Mesenchymal stem cell (in vitro differentiated cells and primary cell): Measurements from ENCODE around the gene PARD3.

Experiments
- DNase-seq: peaks from one replicate; pipeline ENCODE4 v3.0.0-alpha.2; 2013
- H2AFZ ChIP-seq: one replicate; pipeline ENCODE4 v1.6.1; 2013; ENCODE audit warnings: low read depth, mild to moderate bottlenecking, control low read depth, inconsistent platforms, low read length, moderate library complexity
- H2AK5ac ChIP-seq: 2 replicates; pipeline ENCODE4 v1.6.1; 2013; ENCODE audit warnings: low read length, moderate library complexity, mild to moderate bottlenecking, inconsistent platforms; ENCODE audit not compliant: severe bottlenecking
- H2BK120ac ChIP-seq: one replicate; pipeline ENCODE4 v1.6.1; 2013; ENCODE audit warnings: low read depth, mild to moderate bottlenecking, inconsistent platforms, low read length, moderate library complexity
- H2BK12ac ChIP-seq, 2 experiments: one replicate each; pipeline ENCODE4 v1.6.1; 2013; ENCODE audit warnings: inconsistent platforms in 2 of 2, low read length in 2 of 2, mild to moderate bottlenecking in 2 of 2, moderate library complexity in 2 of 2, control low read depth in 1 of 2
- H2BK15ac ChIP-seq: one replicate; pipeline ENCODE4 v1.6.1; 2013; ENCODE audit warnings: mild to moderate bottlenecking, low read depth, inconsistent platforms; ENCODE audit not compliant: poor library complexity, severe bottlenecking
- H2BK5ac ChIP-seq: 2 replicates; pipeline ENCODE4 v1.6.1; 2013; ENCODE audit warnings: low read depth, mild to moderate bottlenecking, low read length, control low read depth, inconsistent platforms; ENCODE audit not compliant: poor library complexity, severe bottlenecking
- H3K14ac ChIP-seq, 2 experiments: one replicate each; pipeline ENCODE4 v1.6.1; 2013; ENCODE audit warnings: inconsistent platforms in 2 of 2, low read length in 2 of 2, control low read depth in 1 of 2, mild to moderate bottlenecking in 1 of 2, moderate library complexity in 1 of 2
- H3K18ac ChIP-seq, 2 experiments: one replicate each; pipeline ENCODE4 v1.6.1; 2013; ENCODE audit warnings: inconsistent platforms in 2 of 2, low read length in 2 of 2, control low read depth in 1 of 2, low read depth in 1 of 2, mild to moderate bottlenecking in 1 of 2
- H3K23ac ChIP-seq, 2 experiments: one replicate each; pipeline ENCODE4 v1.6.1; 2013; ENCODE audit warnings: inconsistent platforms in 2 of 2, low read length in 2 of 2, mild to moderate bottlenecking in 2 of 2, moderate library complexity in 2 of 2, control low read depth in 1 of 2
- H3K27ac ChIP-seq: 2 replicates; pipeline ENCODE4 v1.5.1; 2013; ENCODE audit warnings: mild to moderate bottlenecking, moderate library complexity, low read length, control low read depth, inconsistent platforms; ENCODE audit not compliant: poor library complexity, severe bottlenecking
- H3K27me3 ChIP-seq, 2 experiments: 2 replicates each; pipeline versions ENCODE4 v1.6.1 to v1.7.0; 2013; ENCODE audit warnings: low read length in 2 of 2, mild to moderate bottlenecking in 2 of 2, moderate library complexity in 2 of 2, control low read depth in 1 of 2, inconsistent platforms in 1 of 2; ENCODE audit not compliant: control insufficient read depth in 1 of 2, insufficient read depth in 1 of 2
- H3K36me3 ChIP-seq, 2 experiments: 2 replicates each; pipeline versions ENCODE4 v1.6.1 to v1.7.0; 2013; ENCODE audit warnings: low read length in 2 of 2, control low read depth in 1 of 2, inconsistent platforms in 1 of 2, low read depth in 1 of 2, mild to moderate bottlenecking in 1 of 2; ENCODE audit not compliant: insufficient read depth in 2 of 2, control insufficient read depth in 1 of 2
- H3K4ac ChIP-seq, 2 experiments: one replicate each; pipeline ENCODE4 v1.6.1; 2013; ENCODE audit warnings: inconsistent platforms in 2 of 2, low read length in 2 of 2, mild to moderate bottlenecking in 2 of 2, moderate library complexity in 2 of 2, control low read depth in 1 of 2, low read depth in 1 of 2
- H3K4me1 ChIP-seq: 2 replicates; pipeline ENCODE4 v1.6.1; 2013; ENCODE audit warnings: low read depth, low read length, control low read depth; ENCODE audit not compliant: control insufficient read depth, insufficient read depth
- H3K4me2 ChIP-seq: 2 replicates; pipeline ENCODE4 v1.6.1; 2013; ENCODE audit warnings: low read length, mild to moderate bottlenecking, inconsistent platforms; ENCODE audit not compliant: poor library complexity, severe bottlenecking
- H3K4me3 ChIP-seq, 2 experiments: 2 replicates each; pipeline versions ENCODE4 v1.5.1 to v1.7.0; 2013; ENCODE audit warnings: low read length in 2 of 2, mild to moderate bottlenecking in 2 of 2, control low read depth in 1 of 2, low read depth in 1 of 2; ENCODE audit not compliant: insufficient read depth in 1 of 2
- H3K79me1 ChIP-seq: replicated peaks from 2 replicates; pipeline ENCODE4 v1.6.1; 2013; ENCODE audit warnings: mild to moderate bottlenecking, control low read depth, low read length, inconsistent platforms; ENCODE audit not compliant: poor library complexity, severe bottlenecking
- H3K9ac ChIP-seq: 2 replicates; pipeline ENCODE4 v1.7.0; 2013; ENCODE audit warnings: mild to moderate bottlenecking, low read length, moderate library complexity
- H3K9me3 ChIP-seq: 2 replicates; pipeline ENCODE4 v1.7.0; 2013; ENCODE audit warnings: mild to moderate bottlenecking, low read length; ENCODE audit not compliant: control insufficient read depth
- H4K8ac ChIP-seq: one replicate; pipeline ENCODE4 v1.6.1; 2013; ENCODE audit warnings: inconsistent platforms, mild to moderate bottlenecking, low read length, moderate library complexity
- H4K91ac ChIP-seq: one replicate; pipeline ENCODE4 v1.6.1; 2013; ENCODE audit warnings: mild to moderate bottlenecking, low read length, inconsistent platforms
- WGBS: methylation state at CpG from one replicate; pipeline ENCODE4 v1.1.7; 2013; ENCODE audit warnings: mixed read lengths; 5-methylcytosine and 5-hydroxymethylcytosine counted together

PARD3 gene

GRCh38 chr10:34791947-34792346 is 23.1 kb downstream of the PARD3 start:
- Histone ChIP-seq H3K79me1 (no peaks in the 10 kb centered on the region), H2AFZ (no peak overlapping the region)
- WGBS = 93% methylated on average over 17 of the region's 23 CpGs

DNA sequence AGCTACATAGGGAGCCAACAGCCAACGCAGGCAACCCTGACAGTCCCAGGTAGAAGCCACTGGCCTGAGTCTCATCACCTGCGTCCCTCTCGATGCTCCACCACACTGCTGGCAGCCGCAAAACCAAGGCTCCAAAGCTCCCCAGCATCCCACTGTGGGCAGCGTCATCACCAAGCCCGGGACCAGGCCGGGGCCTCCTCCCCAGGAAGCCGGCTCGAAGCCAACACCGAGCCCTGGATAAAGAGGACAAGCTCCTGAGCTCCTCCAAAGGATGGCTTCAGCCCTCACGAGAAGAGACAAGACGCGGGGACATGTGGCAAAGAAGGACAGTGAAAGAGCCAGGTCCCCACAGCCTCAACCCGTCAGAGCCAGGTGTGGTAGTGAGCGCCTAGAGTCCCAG is 23.9 kb downstream of the PARD3 start:
- no peak overlapping the region for H3K4me2 ChIP-seq
- H3K9ac ChIP-seq = no peak overlapping the region
- no peak overlapping the region for H2BK12ac ChIP-seq
- H4K8ac ChIP-seq = no peak overlapping the region
- peak overlapping the region; percentile 53 for H2AK5ac ChIP-seq
- no peaks in the 10 kb centered on the region for H3K79me1 ChIP-seq
- H3K27ac ChIP-seq = peak overlapping the region; percentile 36
- H3K14ac ChIP-seq = no peak overlapping the region
- H3K23ac ChIP-seq = no peak overlapping the region
- H3K4ac ChIP-seq = no peak overlapping the region
- no peak overlapping the region for H3K18ac ChIP-seq
- H2BK15ac ChIP-seq = peak overlapping the region; percentile 33
- H3K9me3 ChIP-seq = no peaks in the 10 kb centered on the region
- DNase-seq = no peak
- no peak overlapping the region for H2AFZ ChIP-seq
- H3K36me3 ChIP-seq = peaks cover 0 to 16% of the 10 kb centered on the region in 2 experiments
- no peaks in the 10 kb centered on the region for H3K27me3 ChIP-seq
- no peak overlapping the region for H3K4me3 ChIP-seq
- H4K91ac ChIP-seq = peak overlapping the region; percentile 62
- 96% methylated on average over 15 of the region's 15 CpGs for WGBS
- H2BK5ac ChIP-seq = no peak overlapping the region
- no peak overlapping the region for H2BK120ac ChIP-seq
- H3K4me1 ChIP-seq = peaks cover 29% of the 10 kb centered on the region

More at GRCh38 chr10:34791947-34792346, 23.1 kb downstream of the PARD3 start:
- Histone ChIP-seq H2BK120ac (no peak overlapping the region), H3K18ac (peak overlapping the region in 1 of 2 experiments; percentile 13), H3K14ac (peak overlapping the region in 1 of 2 experiments; percentile 30), H4K8ac (no peak overlapping the region), H2BK12ac (no peak overlapping the region), H2AK5ac (no peak overlapping the region), H3K4me1 (peaks cover 29% of the 10 kb centered on the region), H3K9ac (no peak overlapping the region), H3K23ac (no peak overlapping the region), H3K4me2 (no peak overlapping the region), H4K91ac (no peak overlapping the region), H3K4ac (no peak overlapping the region), H3K27ac (no peak overlapping the region), H3K36me3 (peaks cover 0 to 17% of the 10 kb centered on the region in 2 experiments), H2BK15ac (no peak overlapping the region), H3K27me3 (no peaks in the 10 kb centered on the region), H2BK5ac (no peak overlapping the region), H3K4me3 (no peak overlapping the region), H3K9me3 (no peaks in the 10 kb centered on the region)
- DNase-seq = no peak

GRCh38 chr10:34789966-34790506 is 25.1 kb downstream of the PARD3 start:
- DNase-seq = no peak

GRCh38 chr10:34786464-34786863 is 28.6 kb downstream of the PARD3 start:
- no peak for DNase-seq

More at GRCh38 chr10:34789966-34790506, 25.1 kb downstream of the PARD3 start:
- peak overlapping the region; percentile 24 for H3K4me2 ChIP-seq
- no peak overlapping the region for H3K4me3 ChIP-seq
- peaks cover 0 to 16% of the 10 kb centered on the region in 2 experiments for H3K36me3 ChIP-seq
- no peak overlapping the region for H2BK120ac ChIP-seq
- no peak overlapping the region for H2AFZ ChIP-seq
- H2BK15ac ChIP-seq = no peak overlapping the region
- H3K9ac ChIP-seq = peak overlapping the region; percentile 52
- 73% methylated on average over 2 of the region's 4 CpGs for WGBS
- H3K18ac ChIP-seq = no peak overlapping the region
- no peaks in the 10 kb centered on the region for H3K27me3 ChIP-seq
- peaks cover 33% of the 10 kb centered on the region for H3K4me1 ChIP-seq
- no peak overlapping the region for H3K4ac ChIP-seq
- peak overlapping the region; percentile 29 for H2AK5ac ChIP-seq
- H2BK12ac ChIP-seq = no peak overlapping the region
- no peak overlapping the region for H3K23ac ChIP-seq
- H3K27ac ChIP-seq = peak overlapping the region; percentile 82
- no peak overlapping the region for H4K91ac ChIP-seq
- H3K79me1 ChIP-seq = no peaks in the 10 kb centered on the region
- H4K8ac ChIP-seq = no peak overlapping the region
- no peaks in the 10 kb centered on the region for H3K9me3 ChIP-seq
- no peak overlapping the region for H3K14ac ChIP-seq
- no peak overlapping the region for H2BK5ac ChIP-seq

More at GRCh38 chr10:34786464-34786863, 28.6 kb downstream of the PARD3 start:
- no peak overlapping the region for H2BK12ac ChIP-seq
- no peaks in the 10 kb centered on the region for H3K27me3 ChIP-seq
- H3K14ac ChIP-seq = no peak overlapping the region
- no peak overlapping the region for H3K18ac ChIP-seq
- 80% methylated on average over 1 of the region's 1 CpG for WGBS
- no peak overlapping the region for H4K8ac ChIP-seq
- H2BK15ac ChIP-seq = no peak overlapping the region
- H2BK5ac ChIP-seq = no peak overlapping the region
- H3K4me3 ChIP-seq = no peak overlapping the region
- no peaks in the 10 kb centered on the region for H3K79me1 ChIP-seq
- H3K36me3 ChIP-seq = peaks cover 0 to 8% of the 10 kb centered on the region in 2 experiments
- no peak overlapping the region for H2AK5ac ChIP-seq
- no peak overlapping the region for H4K91ac ChIP-seq
- H3K9me3 ChIP-seq = no peaks in the 10 kb centered on the region
- no peak overlapping the region for H3K23ac ChIP-seq
- H2BK120ac ChIP-seq = no peak overlapping the region
- peaks cover 25% of the 10 kb centered on the region for H3K4me1 ChIP-seq
- no peak overlapping the region for H3K27ac ChIP-seq
- H3K9ac ChIP-seq = peak overlapping the region; percentile 10
- no peak overlapping the region for H3K4ac ChIP-seq
- H3K4me2 ChIP-seq = no peak overlapping the region
- H2AFZ ChIP-seq = no peak overlapping the region
